ENCODE results near the gene GUCD1.
"Not testable (repeated sequence)": the region's sequence is repeated elsewhere in the genome, so short reads cannot be mapped to it uniquely, and the experiment has no call there.

GUCD1 gene

GRCh38 chr22:24563246-24563645, 8.3 kb upstream of the GUCD1 start:
- DNase-seq, result no peak

- no peak for DNase-seq
Observed at GRCh38 chr22:24559471-24559870, 4.5 kb upstream of the GUCD1 start.

DNA sequence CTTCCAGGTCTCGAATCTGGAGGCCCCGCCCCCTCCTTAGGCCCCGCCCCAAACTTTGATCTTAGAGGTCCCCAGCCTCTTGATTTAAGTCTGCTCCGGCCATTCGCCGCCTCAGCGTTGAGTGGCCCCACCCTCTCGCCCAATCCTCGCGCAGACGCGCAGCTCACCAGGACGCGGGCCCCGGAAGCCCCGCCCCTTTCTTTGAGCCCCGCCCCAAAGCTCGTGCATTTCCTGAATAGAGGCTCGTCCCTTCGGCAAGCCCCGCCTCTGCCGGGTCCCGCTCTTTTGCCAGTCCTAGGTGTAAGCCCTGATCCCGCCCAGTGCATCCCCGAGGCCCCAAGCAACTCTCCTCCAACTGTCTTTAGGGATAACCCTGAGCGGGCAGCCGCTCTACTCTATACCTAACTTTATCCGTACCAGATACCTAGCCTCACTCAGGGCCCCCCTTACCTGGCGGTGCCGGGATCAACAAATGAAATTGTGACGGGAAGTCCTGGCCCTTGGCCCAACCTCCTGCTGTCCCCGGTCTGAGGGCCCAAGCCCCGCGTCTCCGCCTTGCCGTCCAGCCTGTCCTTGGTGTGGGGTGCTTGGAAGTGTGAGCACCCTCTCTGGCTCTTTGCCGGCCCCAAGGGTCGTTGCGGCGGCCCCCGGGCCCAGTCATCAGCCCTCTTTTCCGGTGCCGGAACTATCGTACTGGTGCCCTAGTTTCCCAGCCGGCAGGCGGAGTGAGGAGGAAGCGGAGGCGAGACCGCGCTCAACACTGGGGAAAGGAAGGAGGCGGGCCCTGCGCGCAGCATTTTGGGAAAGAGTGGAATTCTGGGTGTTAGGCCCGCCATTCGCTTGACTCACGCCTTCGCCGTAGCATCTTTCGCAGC, 464 bp upstream of the GUCD1 start, which contains the start of gene SNRPD3:
TSS of gene SNRPD3 (plus strand) at position 835 of the 875 bp plus-strand sequence. CDS start 1,676 bp downstream, outside the sequence.
- peak; percentile 100 for DNase-seq

DNA sequence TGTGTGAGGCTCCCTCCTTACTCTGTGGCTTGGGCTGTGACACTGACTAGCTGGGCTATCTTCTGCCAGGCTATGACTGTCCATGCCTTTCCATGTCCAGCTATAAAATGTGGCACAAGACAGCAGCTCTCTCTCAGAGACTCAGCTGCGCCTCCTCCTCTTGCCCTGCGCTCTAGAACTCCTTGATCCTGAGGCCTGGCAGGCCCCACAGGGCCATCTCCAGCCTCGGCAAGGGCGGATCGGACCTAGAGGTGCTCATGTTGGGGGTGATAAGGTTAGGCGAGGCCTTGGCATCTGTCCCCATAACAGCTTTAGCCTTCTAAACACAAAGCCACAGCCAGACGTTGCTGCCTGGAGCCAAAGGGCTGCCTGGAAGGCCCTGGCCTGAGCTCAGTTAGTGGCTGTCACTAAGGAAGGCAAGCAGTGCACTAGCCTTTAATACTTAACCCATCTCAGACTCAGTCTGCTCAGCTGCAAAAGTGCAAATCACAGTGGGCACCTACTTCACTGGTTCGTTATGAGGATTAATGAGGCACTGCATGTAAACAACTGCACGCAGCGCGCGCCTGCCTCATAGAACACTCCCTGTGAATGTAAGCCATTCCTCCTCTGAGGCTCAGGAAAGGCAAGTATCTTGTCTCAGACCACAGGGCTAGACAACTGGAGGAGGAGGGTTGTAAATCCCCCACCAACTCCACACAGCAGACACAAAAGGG, 1.2 kb downstream of the GUCD1 start:
- DNase-seq, result no peak

DNA sequence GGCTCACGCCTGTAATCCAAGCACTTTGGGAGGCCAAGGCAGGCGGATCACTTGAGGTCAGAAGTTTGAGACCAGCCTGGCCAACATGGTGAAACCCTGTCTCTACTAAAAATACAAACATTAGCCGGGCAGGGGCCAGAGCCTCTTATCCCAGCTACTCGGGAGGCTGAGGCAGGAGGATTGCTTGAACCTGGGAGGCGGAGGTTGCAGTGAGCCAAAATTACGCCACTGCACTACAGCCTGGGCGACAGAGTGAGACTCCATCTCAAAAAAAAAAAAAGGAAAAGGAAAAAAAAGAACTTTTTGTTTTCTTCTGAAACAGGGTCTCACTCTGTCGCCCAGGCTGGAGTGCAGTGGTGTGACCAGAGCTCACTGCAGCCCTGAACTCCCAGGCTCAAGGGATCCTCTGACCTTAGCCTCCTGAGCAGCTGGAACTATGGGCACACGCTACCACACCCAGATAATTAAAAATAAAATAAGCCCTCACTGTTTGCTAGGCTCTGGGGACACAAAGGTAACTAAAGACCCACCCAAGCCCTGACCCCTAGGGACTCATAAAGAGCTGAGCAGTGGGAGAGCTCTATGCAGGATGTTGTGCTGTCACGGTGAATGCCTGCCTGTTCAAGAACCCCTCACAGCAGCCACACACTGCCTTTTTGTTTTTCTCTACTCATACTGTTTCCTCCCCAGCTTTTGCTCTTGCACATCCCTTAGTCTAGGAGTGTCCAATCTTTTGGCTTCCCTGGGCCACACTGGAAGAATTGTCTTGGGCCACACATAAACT, 2.2 kb downstream of the GUCD1 start:
- DNase-seq, result not testable (repeated sequence)

DNA sequence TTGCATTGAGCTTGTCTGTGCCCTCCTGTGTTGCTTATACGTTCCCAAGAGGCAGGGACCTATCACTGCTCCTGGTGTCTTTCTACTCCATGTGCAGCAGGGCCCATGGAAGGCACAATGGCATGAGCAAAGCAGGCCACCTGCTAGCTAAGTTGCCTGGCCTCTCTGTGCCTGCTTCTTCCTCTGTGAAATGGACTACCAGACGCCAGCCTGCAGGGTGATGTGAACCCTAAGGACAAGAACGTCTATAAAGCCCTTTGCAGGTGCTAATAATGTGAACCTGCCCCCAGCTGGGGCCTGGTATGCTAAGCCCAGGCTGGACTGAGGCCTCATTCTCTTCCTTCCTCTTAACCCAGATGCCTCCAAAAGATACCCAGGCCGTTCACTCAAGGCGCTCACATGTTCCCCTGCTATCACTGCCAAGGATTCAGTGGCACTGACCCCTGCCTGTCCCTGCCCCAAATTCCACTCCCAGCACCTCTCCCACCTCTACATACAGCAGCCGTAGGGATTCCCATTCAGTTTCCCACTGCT, 4.0 kb downstream of the GUCD1 start:
- no peak for DNase-seq

- no peak for DNase-seq
Observed at GRCh38 chr22:24550028-24550901, 4.7 kb downstream of the GUCD1 start.

DNA sequence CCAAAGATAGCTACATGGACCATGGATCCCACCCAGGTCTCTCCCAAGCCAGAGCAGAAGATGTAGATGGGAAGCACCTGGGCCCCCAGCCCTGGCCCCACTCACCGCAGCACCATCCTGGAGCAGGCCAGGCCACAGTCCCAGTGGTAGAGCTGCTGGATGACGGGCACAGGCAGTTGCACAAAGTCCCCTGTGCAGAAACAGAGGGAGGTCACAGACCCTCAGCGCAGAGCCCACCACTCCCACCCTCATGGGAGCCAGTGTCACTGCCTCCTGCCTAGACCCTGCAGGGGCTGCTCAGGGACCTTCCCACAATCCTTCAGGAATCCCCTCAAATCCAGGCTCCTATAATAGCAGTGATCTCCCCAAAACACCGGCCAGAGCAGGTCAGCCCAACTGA, 6.1 kb downstream of the GUCD1 start:
- no peak for DNase-seq

DNA sequence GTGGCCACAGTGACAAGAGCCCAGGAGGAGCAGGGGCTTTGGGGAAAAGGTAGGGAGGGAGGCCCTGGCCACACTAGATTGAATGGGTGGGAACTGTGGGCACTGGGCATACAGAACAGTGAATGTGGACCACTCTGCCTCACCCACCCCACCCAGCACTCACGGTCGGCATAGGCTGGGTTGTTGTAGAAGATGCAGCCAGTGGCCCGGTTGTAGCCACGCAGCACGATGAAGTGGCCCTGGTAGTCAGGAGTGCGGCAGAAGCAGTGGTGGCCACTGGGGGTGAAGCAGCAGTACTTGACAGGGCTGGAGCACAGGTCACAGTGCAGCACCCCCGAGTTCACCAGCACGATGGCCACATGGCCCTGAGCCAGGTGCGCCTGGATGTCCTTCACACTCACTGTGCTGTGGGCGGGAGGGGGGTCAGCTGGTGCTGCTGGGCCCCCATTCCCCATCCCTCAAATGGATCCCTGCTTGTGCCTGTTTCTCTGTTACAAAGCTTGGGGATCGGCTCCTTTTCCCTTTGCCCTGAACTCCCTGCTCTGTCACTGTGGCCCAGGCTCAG, 11.2 kb downstream of the GUCD1 start:
- DNase-seq, result no peak

- no peak for DNase-seq
Observed at GRCh38 chr22:24543185-24543601, 11.7 kb downstream of the GUCD1 start.

DNA sequence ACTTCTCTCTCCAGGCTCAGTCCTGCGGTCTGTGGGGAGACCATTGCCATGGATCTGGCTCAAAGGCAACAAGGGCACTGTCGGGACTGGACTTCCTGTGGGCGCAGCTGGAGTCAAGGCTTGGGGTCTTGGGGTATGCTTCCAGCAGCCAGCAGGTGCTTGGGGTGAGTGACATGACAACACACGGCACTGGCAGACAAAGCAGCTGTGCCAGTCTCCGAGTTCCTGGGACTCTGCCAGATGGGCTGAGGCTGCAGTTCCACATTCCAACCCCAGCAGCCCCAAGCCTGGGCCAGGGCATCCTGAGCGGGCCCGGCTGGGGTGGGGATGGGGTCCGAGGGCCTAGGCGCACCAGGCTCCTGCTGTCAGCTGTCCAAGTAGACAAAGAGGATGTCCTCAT, 12.3 kb downstream of the GUCD1 start:
- no peak for DNase-seq

- DNase-seq, result no peak
Observed at GRCh38 chr22:24541681-24542515, 13.0 kb downstream of the GUCD1 start.

GRCh38 chr22:24540470-24540869, 14.5 kb downstream of the GUCD1 start:
- no peak for DNase-seq

GRCh38 chr22:24536089-24536488, 18.8 kb downstream of the GUCD1 start:
- no peak for DNase-seq

DNA sequence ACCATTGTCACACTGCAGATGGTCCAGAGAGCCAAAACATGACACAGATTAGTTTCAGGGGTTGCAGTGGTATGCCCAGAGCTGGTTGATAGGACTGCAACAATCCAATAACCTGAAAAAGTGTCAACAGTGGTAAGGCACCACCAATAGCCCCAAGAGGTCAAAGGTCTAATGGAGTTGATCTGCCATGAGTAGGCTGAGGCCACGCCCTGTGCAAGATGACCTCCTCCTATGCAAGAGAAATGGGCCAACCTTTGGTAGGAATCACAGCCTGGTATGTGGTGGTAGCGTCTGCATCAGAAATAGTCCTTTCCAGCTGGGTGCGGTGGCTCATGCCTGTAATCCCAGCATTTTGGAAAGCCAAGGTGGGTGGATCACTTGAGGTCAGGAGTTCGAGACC, 19.6 kb downstream of the GUCD1 start:
- DNase-seq, result no peak

- no peak for DNase-seq
Observed at GRCh38 chr22:24532075-24532474, 22.9 kb downstream of the GUCD1 start.

DNA sequence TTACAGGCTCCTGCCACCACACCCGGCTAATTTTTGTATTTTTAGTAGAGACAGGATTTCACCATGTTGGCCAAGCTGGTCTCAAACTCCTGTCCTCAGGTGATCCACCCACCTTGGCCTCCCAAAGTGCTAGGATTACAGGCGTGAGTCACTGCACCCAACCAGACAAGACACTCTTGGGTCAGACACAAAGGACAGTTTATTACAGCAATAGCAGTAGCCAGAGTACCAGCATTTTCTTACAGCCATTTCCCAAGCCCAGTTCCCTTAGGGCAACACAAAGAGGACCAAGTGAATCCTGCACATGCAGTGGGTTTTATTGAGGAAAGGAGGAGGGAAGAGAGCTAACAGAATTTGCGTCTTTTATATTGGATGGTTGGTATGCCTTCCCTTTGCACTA, 24.0 kb downstream of the GUCD1 start:
- DNase-seq, result not testable (repeated sequence)

- DNase-seq, result no peak
Observed at GRCh38 chr22:24529898-24530297, 25.0 kb downstream of the GUCD1 start.

GRCh38 chr22:24526191-24526590, 28.7 kb downstream of the GUCD1 start:
- no peak for DNase-seq

DNA sequence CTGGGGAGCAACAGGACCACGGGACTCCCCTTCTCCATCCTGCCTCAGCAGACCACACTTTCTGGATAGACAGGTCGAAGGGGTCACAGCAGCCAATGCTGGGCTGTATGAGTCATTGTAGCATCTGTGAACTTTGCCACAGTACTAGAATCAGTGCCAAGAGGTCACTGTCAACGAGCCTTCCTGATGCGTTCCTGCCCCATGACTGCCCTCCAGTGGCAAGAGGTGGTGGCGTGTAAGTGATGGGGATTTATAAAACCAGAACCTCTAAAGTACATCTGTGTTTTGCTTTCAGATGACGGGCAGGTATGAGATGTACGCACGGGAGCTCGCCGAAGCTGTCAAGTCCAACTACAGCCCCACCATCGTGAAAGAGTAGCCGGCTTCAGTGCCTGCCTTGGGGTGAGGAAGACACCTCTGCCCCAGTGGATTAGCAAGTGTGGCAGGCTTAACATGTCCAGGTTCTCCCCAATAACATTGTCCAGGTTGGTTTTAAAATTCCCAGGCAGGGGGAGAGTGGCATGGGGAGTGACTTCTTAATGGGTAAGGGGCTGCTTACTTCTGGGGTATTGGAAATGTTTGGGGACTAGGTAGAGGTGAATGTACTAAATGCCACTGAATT, 29.4 kb downstream of the GUCD1 start:
- peak; percentile 74 to 75 for DNase-seq
